Omental fat pad (tissue), 4 donors: Measurements from ENCODE around the gene RGS10. TPM values are rescaled to one million over a fixed set of nuclear protein-coding genes. Genes with fewer than 3 reads are reported as not detected.
"Not testable (repeated sequence)": the region's sequence is repeated elsewhere in the genome, so short reads cannot be mapped to it uniquely, and the experiment has no call there.

Source experiments
- ATAC-seq: fragments of 150-250 bp; one replicate; pipeline ENCODE4 v1.9.1; 2016; ENCODE audit warnings: mild to moderate bottlenecking, moderate library complexity; ENCODE audit not compliant: low FRiP score
- DNase-seq: peaks from one replicate; pipeline ENCODE4 v3.0.0-alpha.2; 2019; ENCODE audit warnings: low spot score
- total RNA-seq, 4 donors: library from RNA; depleted of rRNA; stranded (reverse); fragments of >200 nt; gene quantifications; one replicate each; pipeline ENCODE4 v1.1.0, GENCODE V29; 2016
- TF ChIP-seq, protein P1 (sequence below), 3 donors: fragments of 450-650 bp; IDR thresholded peaks; one replicate each; pipeline ENCODE4 v1.5.1; 2016 to 2017; ENCODE audit warnings: antibody characterized with exemption in 3 of 3, mild to moderate bottlenecking in 3 of 3, moderate library complexity in 2 of 3

Gene RGS10
- total RNA-seq, 4 donors from 2014 or later, result 12.3 to 40.2 (median 18.7) TPM

- TF ChIP-seq, protein P1, sequence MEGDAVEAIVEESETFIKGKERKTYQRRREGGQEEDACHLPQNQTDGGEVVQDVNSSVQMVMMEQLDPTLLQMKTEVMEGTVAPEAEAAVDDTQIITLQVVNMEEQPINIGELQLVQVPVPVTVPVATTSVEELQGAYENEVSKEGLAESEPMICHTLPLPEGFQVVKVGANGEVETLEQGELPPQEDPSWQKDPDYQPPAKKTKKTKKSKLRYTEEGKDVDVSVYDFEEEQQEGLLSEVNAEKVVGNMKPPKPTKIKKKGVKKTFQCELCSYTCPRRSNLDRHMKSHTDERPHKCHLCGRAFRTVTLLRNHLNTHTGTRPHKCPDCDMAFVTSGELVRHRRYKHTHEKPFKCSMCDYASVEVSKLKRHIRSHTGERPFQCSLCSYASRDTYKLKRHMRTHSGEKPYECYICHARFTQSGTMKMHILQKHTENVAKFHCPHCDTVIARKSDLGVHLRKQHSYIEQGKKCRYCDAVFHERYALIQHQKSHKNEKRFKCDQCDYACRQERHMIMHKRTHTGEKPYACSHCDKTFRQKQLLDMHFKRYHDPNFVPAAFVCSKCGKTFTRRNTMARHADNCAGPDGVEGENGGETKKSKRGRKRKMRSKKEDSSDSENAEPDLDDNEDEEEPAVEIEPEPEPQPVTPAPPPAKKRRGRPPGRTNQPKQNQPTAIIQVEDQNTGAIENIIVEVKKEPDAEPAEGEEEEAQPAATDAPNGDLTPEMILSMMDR (IDR thresholded peaks at IDR 0.05), result no peak
- ATAC-seq (no peak), DNase-seq (no peak)
These were observed 73.8 kb downstream of the RGS10 start for GRCh38 chr10:119468542-119469324.

- TF ChIP-seq, protein P1 (IDR thresholded peaks at IDR 0.05), result no peak
- DNase-seq (no peak), ATAC-seq (no peak)
These were observed 75.9 kb downstream of the RGS10 start for GRCh38 chr10:119466655-119467054.

DNA sequence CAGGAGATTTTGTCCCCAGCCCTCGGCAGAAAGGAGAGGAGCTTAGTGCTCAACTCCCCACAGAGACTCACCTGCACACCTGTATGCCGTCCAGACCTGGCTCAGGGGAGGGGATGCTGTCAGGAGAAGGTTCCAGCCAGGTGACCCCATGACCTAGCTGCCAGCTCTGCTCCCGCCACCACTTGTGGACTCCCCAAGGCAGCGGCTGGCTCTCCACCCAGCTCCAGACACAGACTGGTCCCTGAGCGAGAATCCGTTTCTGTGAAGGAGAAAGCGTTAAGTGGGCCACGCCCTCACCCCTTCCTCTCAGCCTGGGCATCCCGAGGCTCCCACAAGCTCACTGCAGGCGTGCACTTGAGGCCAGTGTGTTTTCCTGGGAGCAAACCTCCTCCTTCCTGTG is 76.4 kb downstream of the RGS10 start:
- ATAC-seq (no peak), DNase-seq (no peak)
- TF ChIP-seq, protein P1 (IDR thresholded peaks at IDR 0.05), result no peak

- TF ChIP-seq, protein P1 (IDR thresholded peaks at IDR 0.05), result no peak
- no peak for DNase-seq
- ATAC-seq, result no peak
These were observed 77.4 kb downstream of the RGS10 start for GRCh38 chr10:119465085-119465484.

- DNase-seq, ATAC-seq: not testable (repeated sequence)
These were observed 79.3 kb downstream of the RGS10 start for GRCh38 chr10:119463195-119463594.

DNA sequence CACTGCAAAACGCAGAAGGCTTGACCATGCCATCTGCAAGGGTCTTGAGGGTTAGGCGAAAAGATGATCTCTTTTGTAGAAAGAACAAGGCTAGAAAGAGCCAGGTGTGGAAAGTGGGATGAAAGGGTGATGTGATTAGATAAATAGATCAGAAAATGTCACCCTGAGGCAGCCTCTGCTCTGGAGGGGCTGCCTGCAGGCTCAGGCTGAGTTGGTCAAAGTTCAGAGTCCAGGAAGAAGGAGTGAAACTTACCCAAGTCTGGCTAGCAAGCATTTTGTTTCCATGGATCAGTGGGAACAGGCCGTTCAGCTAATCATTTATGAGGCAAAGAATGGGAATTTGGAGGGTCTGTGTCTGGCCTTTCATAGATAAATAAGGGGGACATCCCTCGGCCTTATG is 79.7 kb downstream of the RGS10 start:
- ATAC-seq (no peak), DNase-seq (no peak)
- TF ChIP-seq, protein P1 (IDR thresholded peaks at IDR 0.05), result no peak

GRCh38 chr10:119461923-119462322 is 80.6 kb downstream of the RGS10 start:
- TF ChIP-seq, protein P1 (IDR thresholded peaks at IDR 0.05), result no peak
- ATAC-seq (no peak), DNase-seq (no peak)
